ENCODE data around the gene PA2G4. TPM values are rescaled to one million over a fixed set of nuclear protein-coding genes. Genes with fewer than 3 reads are reported as not detected.
"Not testable (repeated sequence)": the region's sequence is repeated elsewhere in the genome, so short reads cannot be mapped to it uniquely, and the experiment has no call there.

The PA2G4 gene
- total RNA-seq = 230 and 332 TPM in 2 replicates

DNA sequence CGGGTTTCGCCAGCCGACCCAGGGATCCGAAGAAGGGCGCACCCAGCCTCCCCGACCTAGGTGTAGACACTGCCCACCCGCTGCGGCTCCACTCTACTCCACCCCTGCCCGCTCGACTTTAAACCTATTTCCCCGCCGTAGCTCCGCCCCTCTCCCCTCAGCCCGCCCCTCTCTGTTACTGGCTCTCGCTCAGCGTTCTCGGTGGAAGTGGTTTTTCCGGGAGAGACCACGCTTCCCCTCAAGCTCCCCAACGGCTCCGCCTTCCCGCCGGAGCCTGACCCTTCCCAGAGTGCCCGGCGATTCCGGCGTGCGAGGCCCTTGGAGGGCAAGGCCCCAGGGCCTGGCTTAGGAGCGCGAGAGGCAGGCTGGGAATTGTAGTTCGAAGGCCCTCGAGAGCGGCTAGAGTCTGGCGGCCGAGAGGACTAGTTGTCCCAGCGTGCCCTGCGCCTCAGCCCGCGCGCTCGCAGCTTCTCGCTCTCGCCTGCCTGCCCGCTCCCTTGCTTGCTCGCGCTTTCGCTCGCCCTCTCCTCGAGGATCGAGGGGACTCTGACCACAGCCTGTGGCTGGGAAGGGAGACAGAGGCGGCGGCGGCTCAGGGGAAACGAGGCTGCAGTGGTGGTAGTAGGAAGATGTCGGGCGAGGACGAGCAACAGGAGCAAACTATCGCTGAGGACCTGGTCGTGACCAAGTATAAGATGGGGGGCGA, at the start of gene PA2G4:
Gene PA2G4 (plus strand): TSS at position 451 of the 706 bp plus-strand sequence. CDS start 179 bp downstream, at position 630.
- peak; percentile 87 for DNase-seq (ENCODE audit: low read depth)
- TF ChIP-seq CTCF (conservative IDR thresholded peaks at IDR 0.05; ENCODE audit: low read depth, low read length) = no peak
- H3K4me3 ChIP-seq (ENCODE audit: low read depth, low read length) = peak within 1 kb of the TSS; percentile 86

DNA sequence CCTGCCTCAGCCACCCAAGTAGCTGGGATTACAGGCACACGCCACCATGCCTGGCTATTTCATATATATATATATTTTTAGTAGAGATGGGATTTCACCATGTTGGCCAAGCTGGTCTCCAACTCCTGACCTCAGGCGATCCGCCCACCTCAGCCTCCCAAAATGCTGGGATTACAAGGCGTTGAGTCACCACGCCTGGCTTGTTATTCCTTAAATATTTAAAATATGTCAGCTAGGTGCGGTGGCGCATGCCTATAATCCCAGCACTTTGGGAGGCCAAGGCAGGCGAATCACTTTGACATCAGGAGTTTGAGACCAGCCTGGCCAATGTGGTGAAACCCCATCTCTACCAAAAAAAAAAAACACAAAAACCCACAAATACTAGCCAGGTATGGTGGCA, 44.4 kb upstream of the PA2G4 start:
- H3K4me3 ChIP-seq (ENCODE audit: low read depth, low read length); DNase-seq (ENCODE audit: low read depth): not testable (repeated sequence)

DNA sequence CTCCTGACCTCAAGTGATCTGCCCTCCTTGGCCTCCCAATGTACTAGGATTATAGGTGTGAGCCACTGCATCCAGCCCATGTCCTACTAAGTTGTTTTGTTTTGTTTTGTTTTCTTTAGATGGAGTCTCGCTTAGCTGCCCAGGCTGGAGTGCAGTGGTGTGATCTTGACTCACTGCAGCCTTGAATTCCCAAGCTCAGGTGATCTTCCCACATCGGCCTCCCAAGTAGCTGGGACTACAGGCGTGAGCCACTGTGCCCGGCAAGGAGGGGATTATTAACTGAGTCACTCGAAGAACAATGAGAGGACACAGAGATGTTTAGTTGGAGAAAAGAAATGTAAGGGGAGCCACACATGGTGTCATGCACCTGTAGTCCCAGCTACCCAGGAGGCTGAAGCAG, 42.4 kb upstream of the PA2G4 start:
- no peak overlapping the region for H3K4me3 ChIP-seq (ENCODE audit: low read depth, low read length)
- DNase-seq (ENCODE audit: low read depth) = no peak
- TF ChIP-seq CTCF (conservative IDR thresholded peaks at IDR 0.05; ENCODE audit: low read depth, low read length) = no peak

DNA sequence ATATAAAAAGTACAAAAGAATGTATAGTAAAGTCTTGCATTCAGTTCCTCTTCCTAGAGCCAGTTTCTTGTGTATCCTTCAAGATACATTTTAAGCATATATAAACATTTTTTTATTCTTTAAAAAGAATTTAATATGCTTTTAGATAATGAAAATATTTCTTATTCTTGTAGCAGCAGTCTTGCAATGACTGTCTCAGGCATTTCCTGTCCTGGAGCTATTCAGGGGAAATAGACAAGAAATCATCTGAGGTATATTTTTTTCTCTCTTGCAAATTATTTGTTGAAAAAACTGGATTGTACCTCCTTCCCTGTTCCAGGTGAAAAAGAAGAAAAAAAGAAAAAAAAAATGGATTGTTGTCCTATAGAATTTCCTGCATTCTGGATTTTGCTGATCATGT, 41.4 kb upstream of the PA2G4 start:
- no peak overlapping the region for H3K4me3 ChIP-seq (ENCODE audit: low read depth, low read length)
- no peak for DNase-seq (ENCODE audit: low read depth)
- TF ChIP-seq CTCF (conservative IDR thresholded peaks at IDR 0.05; ENCODE audit: low read depth, low read length) = no peak

GRCh38 chr12:56071648-56072047, 32.7 kb upstream of the PA2G4 start:
- no peak for DNase-seq (ENCODE audit: low read depth)

DNA sequence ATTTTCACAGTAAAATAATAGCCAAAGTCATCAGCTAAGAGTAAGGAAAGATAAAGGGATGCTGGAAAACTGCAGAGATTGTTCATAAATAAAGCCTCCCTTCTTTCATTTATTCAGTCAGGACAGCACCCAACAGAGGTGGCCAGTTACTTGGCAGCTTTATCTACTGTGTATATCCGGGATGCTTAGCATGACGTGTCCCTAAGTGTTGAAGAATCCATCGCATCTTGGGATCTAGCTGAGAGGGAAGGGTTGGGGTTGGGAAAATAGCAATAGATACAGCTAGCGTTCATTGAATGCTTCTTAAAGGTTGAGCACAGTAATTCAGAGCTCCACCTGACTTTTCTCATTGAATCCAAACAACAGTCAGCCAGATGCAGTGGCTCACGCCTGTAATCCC, 30.0 kb upstream of the PA2G4 start:
- TF ChIP-seq CTCF (conservative IDR thresholded peaks at IDR 0.05; ENCODE audit: low read depth, low read length) = no peak
- no peak overlapping the region for H3K4me3 ChIP-seq (ENCODE audit: low read depth, low read length)
- DNase-seq (ENCODE audit: low read depth) = no peak

More at GRCh38 chr12:56071648-56072047, 32.7 kb upstream of the PA2G4 start:
- no peak overlapping the region for H3K4me3 ChIP-seq (ENCODE audit: low read depth, low read length)
- no peak for TF ChIP-seq CTCF (conservative IDR thresholded peaks at IDR 0.05; ENCODE audit: low read depth, low read length)

GRCh38 chr12:56077966-56078365, 26.4 kb upstream of the PA2G4 start:
- DNase-seq (ENCODE audit: low read depth); H3K4me3 ChIP-seq (ENCODE audit: low read depth, low read length): not testable (repeated sequence)

- no peak overlapping the region for H3K4me3 ChIP-seq (ENCODE audit: low read depth, low read length)
- no peak for TF ChIP-seq CTCF (conservative IDR thresholded peaks at IDR 0.05; ENCODE audit: low read depth, low read length)
- DNase-seq (ENCODE audit: low read depth) = no peak
Observed at GRCh38 chr12:56078427-56078826, 25.9 kb upstream of the PA2G4 start.
